Kidney (tissue), 14 donors: ENCODE results near the gene PLEKHG3. TPM values are rescaled to one million over a fixed set of nuclear protein-coding genes. Genes with fewer than 3 reads are reported as not detected.
A peak's percentile ranks its signal among the peaks of the same experiment; 100 is the strongest.

Experiments
- DNase-seq, 5 donors: peaks; one replicate each; pipeline ENCODE4 v3.0.0-alpha.2; 2013 to 2020
- FAIRE-seq: peaks from 2 replicates; lab custom pipeline; 2012; peaks lifted over from hg19 to GRCh38; lab: Jason Lieb, UNC
- H3K27ac ChIP-seq, 2 donors: one replicate each; pipeline ENCODE4 v1.7.0; 2013; ENCODE audit warnings: low read depth in 2 of 2, low read length in 2 of 2, inconsistent platforms in 1 of 2
- H3K27me3 ChIP-seq: one replicate; pipeline ENCODE4 v1.7.1; 2013; ENCODE audit warnings: low read length, inconsistent platforms; ENCODE audit not compliant: control insufficient read depth, insufficient read depth
- H3K36me3 ChIP-seq, 3 donors: one replicate each; pipeline versions ENCODE4 v1.7.0 to v1.7.1; 2013; ENCODE audit warnings: low read length in 3 of 3, control low read depth in 1 of 3, inconsistent platforms in 1 of 3; ENCODE audit not compliant: insufficient read depth in 3 of 3, control insufficient read depth in 2 of 3
- H3K4me1 ChIP-seq, 3 donors: one replicate each; pipeline versions ENCODE4 v1.7.0 to v1.7.1; 2013; ENCODE audit warnings: low read length in 3 of 3, inconsistent platforms in 1 of 3, low read depth in 1 of 3; ENCODE audit not compliant: control insufficient read depth in 2 of 3, insufficient read depth in 2 of 3
- H3K4me3 ChIP-seq, 3 donors: one replicate each; pipeline versions ENCODE4 v1.7.0 to v1.8.1; 2013; ENCODE audit warnings: low read length in 3 of 3, control low read depth in 1 of 3, inconsistent platforms in 1 of 3
- H3K9ac ChIP-seq, 3 donors: one replicate each; pipeline versions ENCODE4 v1.7.0 to v1.7.1; 2013; ENCODE audit warnings: low read length in 3 of 3, control low read depth in 1 of 3, inconsistent platforms in 1 of 3
- H3K9me3 ChIP-seq, 3 donors: one replicate each; pipeline versions ENCODE4 v1.7.0 to v1.7.1; 2013; ENCODE audit warnings: low read length in 3 of 3, control low read depth in 1 of 3, inconsistent platforms in 1 of 3; ENCODE audit not compliant: control insufficient read depth in 2 of 3, insufficient read depth in 1 of 3
- CTCF ChIP-seq: IDR thresholded peaks from 3 replicates; pipeline ENCODE4 v1.5.1; 2012; ENCODE audit warnings: mild to moderate bottlenecking, moderate library complexity, borderline replicate concordance; ENCODE audit not compliant: insufficient read depth; ENCODE audit errors: extremely low read depth
- intact Hi-C: fragments of 100-400 bp; cut with DNase I; formaldehyde crosslinking; loops from one replicate; pipeline ENCODE4 v1.11.1; 2022
- polyA plus RNA-seq: library from polyadenylated mRNA; stranded (reverse); fragments of 350-450 nt; fragmentation: Illumina TruSeq; extraction: RNeasy Lipid Tissue Mini Kit (QIAGEN cat#74804); gene quantifications from one replicate; pipeline ENCODE4 v1.2.3, GENCODE V29; 2014; ENCODE audit warnings: low read depth, low replicate concordance; ENCODE audit not compliant: insufficient read depth
- total RNA-seq: library from RNA; stranded (reverse); fragmentation: NEBNext Ultra II Directional; extraction: Animal tissue kit (Norgen Biotek cat#: 25700); gene quantifications from one replicate; pipeline ENCODE4 v1.2.1, GENCODE V29; 2021
- donor health status: control.
- donor health status: control.
- donor health status: control.
- donor health status: control.
- donor health status: control.
- donor health status: DM: yes; HTN: yes; CAD: no.
- donor health status: Normal renal cell carcinoma (clear cell type).

The PLEKHG3 gene
- total and polyA plus RNA-seq, 2 donors from 2014 or later: 51.9 to 127 TPM

- intact Hi-C loops: no loop called here
- H3K4me1 ChIP-seq: peaks cover 0 to 22% (median 21%) of the 10 kb centered on the region in 3 donors
- no peaks in the 10 kb centered on the region for H3K9me3 ChIP-seq
- TF ChIP-seq CTCF: no peak
- peak in 2 of 5 donors; percentile 28 to 75 for DNase-seq
- no peak overlapping the region for H3K4me3 ChIP-seq
- no peak for FAIRE-seq
- H3K36me3 ChIP-seq: peaks cover 8 to 49% (median 35%) of the 10 kb centered on the region in 3 donors
- H3K27ac ChIP-seq: peak overlapping the region in 1 of 2 donors; percentile 24
- no peak overlapping the region for H3K9ac ChIP-seq
- no peaks in the 10 kb centered on the region for H3K27me3 ChIP-seq
These were observed 25.3 kb downstream of the PLEKHG3 start for GRCh38 chr14:64729386-64730060.

- intact Hi-C loops: no loop called here
- Histone ChIP-seq H3K27me3 (no peaks in the 10 kb centered on the region), H3K9me3 (no peaks in the 10 kb centered on the region), H3K27ac (peak overlapping the region in 1 of 2 donors; percentile 24), H3K4me1 (peaks cover 0 to 16% (median 16%) of the 10 kb centered on the region in 3 donors), H3K9ac (no peak overlapping the region), H3K36me3 (peaks cover 8 to 49% (median 35%) of the 10 kb centered on the region in 3 donors), H3K4me3 (no peak overlapping the region)
- FAIRE-seq (no peak), DNase-seq (peak in 1 of 5 donors; percentile 29)
- no peak for TF ChIP-seq CTCF
These were observed 25.8 kb downstream of the PLEKHG3 start for GRCh38 chr14:64730061-64730440.

DNA sequence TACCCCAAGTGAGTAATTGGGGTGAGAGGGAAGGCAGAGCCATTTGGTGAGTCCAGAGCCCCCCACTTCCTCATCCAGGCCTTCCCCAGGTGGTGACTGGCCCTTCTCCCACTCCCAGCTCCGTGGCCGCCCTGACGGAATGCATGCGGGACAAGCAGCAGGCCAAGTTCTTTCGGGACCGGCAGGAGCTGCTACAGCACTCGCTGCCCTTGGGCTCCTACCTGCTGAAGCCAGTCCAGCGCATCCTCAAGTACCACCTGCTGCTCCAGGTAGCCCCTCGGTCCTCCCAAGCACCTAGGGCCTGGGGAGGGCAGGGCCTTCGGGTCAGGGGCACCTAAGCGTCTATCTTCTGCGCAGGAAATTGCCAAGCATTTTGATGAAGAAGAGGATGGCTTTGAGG lies 26.5 kb downstream of the PLEKHG3 start:
- Histone ChIP-seq H3K9ac (no peak overlapping the region), H3K4me1 (peaks cover 0 to 13% (median 12%) of the 10 kb centered on the region in 3 donors), H3K27me3 (no peaks in the 10 kb centered on the region), H3K4me3 (no peak overlapping the region), H3K36me3 (peaks cover 8 to 49% (median 35%) of the 10 kb centered on the region in 3 donors), H3K9me3 (no peaks in the 10 kb centered on the region), H3K27ac (no peak overlapping the region)
- FAIRE-seq (no peak), DNase-seq (peak in 2 of 5 donors; percentile 28 to 73)
- no peak for TF ChIP-seq CTCF
- intact Hi-C loops: no loop called here
